Epithelial cell of esophagus (primary cell): ENCODE measurements around the gene DGCR6L.
"Not testable (repeated sequence)": the region's sequence is repeated elsewhere in the genome, so short reads cannot be mapped to it uniquely, and the experiment has no call there.

Experiments used
- DNase-seq: peaks from one replicate; pipeline ENCODE4 v3.0.0; 2010; ENCODE audit warnings: low read depth
- H3K4me3 ChIP-seq: 2 replicates; pipeline ENCODE4 v1.5.1; 2011; ENCODE audit warnings: mild to moderate bottlenecking, low read length, control low read depth
- CTCF ChIP-seq: IDR thresholded peaks from 2 replicates; pipeline ENCODE4 v1.5.1; 2011; ENCODE audit warnings: low read depth, mild to moderate bottlenecking, low read length, control low read depth, inconsistent platforms; ENCODE audit not compliant: insufficient read depth; ENCODE audit errors: missing control alignments

Gene DGCR6L

GRCh38 chr22:20282901-20283673, 36.8 kb downstream of the DGCR6L start:
- TF ChIP-seq CTCF = no peak
- DNase-seq = no peak

GRCh38 chr22:20281891-20282290, 38.0 kb downstream of the DGCR6L start:
- no peak for DNase-seq
- no peak overlapping the region for H3K4me3 ChIP-seq
- TF ChIP-seq CTCF = no peak

More at GRCh38 chr22:20282901-20283673, 36.8 kb downstream of the DGCR6L start:
- H3K4me3 ChIP-seq = no peak overlapping the region

GRCh38 chr22:20281473-20281872, 38.4 kb downstream of the DGCR6L start:
- not testable (repeated sequence) for DNase-seq

GRCh38 chr22:20280866-20281265, 39.0 kb downstream of the DGCR6L start:
- TF ChIP-seq CTCF = no peak
- no peak overlapping the region for H3K4me3 ChIP-seq
- DNase-seq = no peak

More at GRCh38 chr22:20281473-20281872, 38.4 kb downstream of the DGCR6L start:
- H3K4me3 ChIP-seq = not testable (repeated sequence)

GRCh38 chr22:20280163-20280562, 39.7 kb downstream of the DGCR6L start:
- not testable (repeated sequence) for H3K4me3 ChIP-seq, DNase-seq

- TF ChIP-seq CTCF = no peak
- no peak overlapping the region for H3K4me3 ChIP-seq
- DNase-seq = no peak
Measured at GRCh38 chr22:20279662-20280134, 40.2 kb downstream of the DGCR6L start.

- not testable (repeated sequence) for H3K4me3 ChIP-seq, DNase-seq
Measured at GRCh38 chr22:20278726-20279490, 41.0 kb downstream of the DGCR6L start.

- not testable (repeated sequence) for DNase-seq, H3K4me3 ChIP-seq
Measured at GRCh38 chr22:20277936-20278635, 41.8 kb downstream of the DGCR6L start.

GRCh38 chr22:20276468-20276867, 43.4 kb downstream of the DGCR6L start:
- no peak for DNase-seq
- TF ChIP-seq CTCF = no peak
- H3K4me3 ChIP-seq = no peak overlapping the region
